Loucy (cell line): ENCODE results near the gene CDC40.

Experiments used
- CTCF ChIP-seq: fragments of 200-600 bp; sonication (generic); conservative IDR thresholded peaks from 2 replicates; pipeline ENCODE4 v1.5.1; 2014; ENCODE audit warnings: mild to moderate bottlenecking, antibody characterized with exemption, low read length
- EZH2phosphoT487 ChIP-seq: fragments of 200-600 bp; IDR thresholded peaks from 2 replicates; pipeline ENCODE4 v1.6.1; 2018; ENCODE audit warnings: antibody characterized with exemption, mild to moderate bottlenecking, moderate library complexity, borderline replicate concordance

GRCh38 chr6:110185879-110186278 is 5.7 kb downstream of the CDC40 start:
- TF ChIP-seq CTCF (no peak), EZH2phosphoT487 (no peak)
